ENCODE results near the gene FNDC3B.

FNDC3B gene

DNA sequence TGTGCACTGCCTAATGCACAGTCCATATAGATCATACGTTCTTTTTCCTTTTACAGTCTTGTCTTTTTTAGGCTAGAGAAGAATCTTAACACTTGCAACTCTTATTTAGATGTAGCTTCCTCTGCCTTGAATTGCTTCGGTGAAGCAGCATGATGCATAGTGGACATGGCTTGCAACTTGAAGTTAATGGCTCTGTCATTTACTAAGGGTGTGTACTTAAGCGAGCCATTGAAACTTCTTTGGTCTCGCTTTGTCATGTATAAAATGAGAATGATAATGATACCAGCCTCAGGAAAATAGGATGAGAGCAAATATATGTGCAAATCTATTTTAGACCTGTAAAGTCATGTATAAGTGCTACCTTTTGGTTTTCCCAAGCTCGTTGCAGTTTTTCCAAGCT lies 261.5 kb downstream of the FNDC3B start:
- no peak overlapping the region for H3K4ac ChIP-seq (ENCODE audit: low read length)
- no peak overlapping the region for H3K27ac ChIP-seq (replicated peaks; ENCODE audit: low read length)
- H3K27me3 ChIP-seq (ENCODE audit: control insufficient read depth in 3 of 3, insufficient read depth in 3 of 3, low read depth in 1 of 3, low read length in 3 of 3): no peaks in the 10 kb centered on the region
- H2AK5ac ChIP-seq (ENCODE audit: low read depth, low read length): no peak overlapping the region
- H3K23ac ChIP-seq (ENCODE audit: low read depth, low read length, poor library complexity): no peak overlapping the region
- DNase-seq (ENCODE audit: low spot score): no peak
- H4K91ac ChIP-seq (ENCODE audit: low read depth, low read length, poor library complexity): no peak overlapping the region
- H3K9ac ChIP-seq (ENCODE audit: low read depth, low read length, poor library complexity): no peak overlapping the region
- no peaks in the 10 kb centered on the region for H3K4me1 ChIP-seq (ENCODE audit: control insufficient read depth in 2 of 2, insufficient read depth in 1 of 2, low read depth in 1 of 2, low read length in 2 of 2)
- no peak overlapping the region for H2BK15ac ChIP-seq (ENCODE audit: low read length)
- no CpG with 5 or more reads among the region's 5 CpGs for WGBS, 2 donors (ENCODE audit: extremely low coverage in 2 of 2, insufficient read length in 2 of 2, insufficient replicate concordance in 1 of 2)
- no peak overlapping the region for H3K18ac ChIP-seq (ENCODE audit: low read length)
- no peak overlapping the region for H2AFZ ChIP-seq (ENCODE audit: low read length)
- peaks cover 12 to 94% of the 10 kb centered on the region in 2 donors for H3K36me3 ChIP-seq (replicated peaks in 1 of 2; ENCODE audit: control insufficient read depth in 2 of 2, insufficient read depth in 2 of 2, low read length in 2 of 2)
- no peaks in the 10 kb centered on the region for H3K79me1 ChIP-seq (ENCODE audit: low read depth, low read length)
- no peak overlapping the region for H3K4me2 ChIP-seq (ENCODE audit: insufficient read depth, low read length, poor library complexity, severe bottlenecking)
- H2BK120ac ChIP-seq (ENCODE audit: low read depth, low read length): no peak overlapping the region
- peaks cover 0 to 2% of the 10 kb centered on the region in 2 donors for H3K9me3 ChIP-seq (replicated peaks in 1 of 2; ENCODE audit: control insufficient read depth in 2 of 2, insufficient read depth in 1 of 2, low read depth in 1 of 2, low read length in 2 of 2)
- H4K8ac ChIP-seq (ENCODE audit: low read depth, low read length): no peak overlapping the region
- no peak overlapping the region for H2BK12ac ChIP-seq (ENCODE audit: low read length)
- H3K14ac ChIP-seq (ENCODE audit: low read length): no peak overlapping the region
- no peak overlapping the region for H2BK5ac ChIP-seq (ENCODE audit: low read length)
- H3K4me3 ChIP-seq (ENCODE audit: low read length in 2 of 2): no peak overlapping the region

- Histone ChIP-seq H3K18ac (ENCODE audit: low read length) (no peak overlapping the region), H3K9ac (ENCODE audit: low read depth, low read length, poor library complexity) (no peak overlapping the region), H4K91ac (ENCODE audit: low read depth, low read length, poor library complexity) (no peak overlapping the region), H4K8ac (ENCODE audit: low read depth, low read length) (no peak overlapping the region), H2BK15ac (ENCODE audit: low read length) (no peak overlapping the region), H3K36me3 (replicated peaks in 1 of 2; ENCODE audit: control insufficient read depth in 2 of 2, insufficient read depth in 2 of 2, low read length in 2 of 2) (peaks cover 6 to 92% of the 10 kb centered on the region in 2 donors), H3K79me1 (ENCODE audit: low read depth, low read length) (no peaks in the 10 kb centered on the region), H2AFZ (ENCODE audit: low read length) (no peak overlapping the region), H3K4me2 (ENCODE audit: insufficient read depth, low read length, poor library complexity, severe bottlenecking) (no peak overlapping the region), H2BK12ac (ENCODE audit: low read length) (no peak overlapping the region), H3K9me3 (replicated peaks in 1 of 2; ENCODE audit: control insufficient read depth in 2 of 2, insufficient read depth in 1 of 2, low read depth in 1 of 2, low read length in 2 of 2) (no peaks in the 10 kb centered on the region), H3K27me3 (ENCODE audit: control insufficient read depth in 3 of 3, insufficient read depth in 3 of 3, low read depth in 1 of 3, low read length in 3 of 3) (no peaks in the 10 kb centered on the region), H2BK120ac (ENCODE audit: low read depth, low read length) (no peak overlapping the region), H2AK5ac (ENCODE audit: low read depth, low read length) (no peak overlapping the region), H3K23ac (ENCODE audit: low read depth, low read length, poor library complexity) (no peak overlapping the region), H3K14ac (ENCODE audit: low read length) (no peak overlapping the region), H3K4me3 (ENCODE audit: low read length in 2 of 2) (no peak overlapping the region), H3K27ac (replicated peaks; ENCODE audit: low read length) (no peak overlapping the region), H2BK5ac (ENCODE audit: low read length) (no peak overlapping the region), H3K4me1 (ENCODE audit: control insufficient read depth in 2 of 2, insufficient read depth in 1 of 2, low read depth in 1 of 2, low read length in 2 of 2) (no peaks in the 10 kb centered on the region), H3K4ac (ENCODE audit: low read length) (no peak overlapping the region)
- DNase-seq (ENCODE audit: low spot score): no peak
- no CpG with 5 or more reads among the region's 2 CpGs for WGBS, 2 donors (ENCODE audit: extremely low coverage in 2 of 2, insufficient read length in 2 of 2, insufficient replicate concordance in 1 of 2)
Observed at GRCh38 chr3:172302203-172302602, 262.8 kb downstream of the FNDC3B start.

GRCh38 chr3:172303181-172303580 lies 263.8 kb downstream of the FNDC3B start:
- Histone ChIP-seq H2BK120ac (ENCODE audit: low read depth, low read length) (no peak overlapping the region), H3K79me1 (ENCODE audit: low read depth, low read length) (no peaks in the 10 kb centered on the region), H3K27me3 (ENCODE audit: control insufficient read depth in 3 of 3, insufficient read depth in 3 of 3, low read depth in 1 of 3, low read length in 3 of 3) (no peaks in the 10 kb centered on the region), H2AFZ (ENCODE audit: low read length) (no peak overlapping the region), H3K14ac (ENCODE audit: low read length) (no peak overlapping the region), H2BK12ac (ENCODE audit: low read length) (no peak overlapping the region), H3K9ac (ENCODE audit: low read depth, low read length, poor library complexity) (no peak overlapping the region), H3K36me3 (replicated peaks in 1 of 2; ENCODE audit: control insufficient read depth in 2 of 2, insufficient read depth in 2 of 2, low read length in 2 of 2) (peaks cover 7 to 95% of the 10 kb centered on the region in 2 donors), H4K8ac (ENCODE audit: low read depth, low read length) (no peak overlapping the region), H3K4me1 (ENCODE audit: control insufficient read depth in 2 of 2, insufficient read depth in 1 of 2, low read depth in 1 of 2, low read length in 2 of 2) (no peaks in the 10 kb centered on the region), H3K4me3 (ENCODE audit: low read length in 2 of 2) (no peak overlapping the region), H4K91ac (ENCODE audit: low read depth, low read length, poor library complexity) (no peak overlapping the region), H3K18ac (ENCODE audit: low read length) (no peak overlapping the region), H2BK15ac (ENCODE audit: low read length) (no peak overlapping the region), H2AK5ac (ENCODE audit: low read depth, low read length) (no peak overlapping the region), H3K4me2 (ENCODE audit: insufficient read depth, low read length, poor library complexity, severe bottlenecking) (no peak overlapping the region), H3K9me3 (replicated peaks in 1 of 2; ENCODE audit: control insufficient read depth in 2 of 2, insufficient read depth in 1 of 2, low read depth in 1 of 2, low read length in 2 of 2) (no peaks in the 10 kb centered on the region), H3K4ac (ENCODE audit: low read length) (no peak overlapping the region), H3K23ac (ENCODE audit: low read depth, low read length, poor library complexity) (no peak overlapping the region), H3K27ac (replicated peaks; ENCODE audit: low read length) (no peak overlapping the region), H2BK5ac (ENCODE audit: low read length) (no peak overlapping the region)
- no CpG with 5 or more reads among the region's 4 CpGs for WGBS, 2 donors (ENCODE audit: extremely low coverage in 2 of 2, insufficient read length in 2 of 2, insufficient replicate concordance in 1 of 2)
- DNase-seq (ENCODE audit: low spot score): no peak

GRCh38 chr3:172303941-172304558 lies 264.7 kb downstream of the FNDC3B start:
- H4K91ac ChIP-seq (ENCODE audit: low read depth, low read length, poor library complexity): no peak overlapping the region
- no peak overlapping the region for H3K23ac ChIP-seq (ENCODE audit: low read depth, low read length, poor library complexity)
- no peak overlapping the region for H2AFZ ChIP-seq (ENCODE audit: low read length)
- H3K79me1 ChIP-seq (ENCODE audit: low read depth, low read length): no peaks in the 10 kb centered on the region
- no peak overlapping the region for H3K9ac ChIP-seq (ENCODE audit: low read depth, low read length, poor library complexity)
- no CpG with 5 or more reads among the region's 4 CpGs for WGBS, 2 donors (ENCODE audit: extremely low coverage in 2 of 2, insufficient read length in 2 of 2, insufficient replicate concordance in 1 of 2)
- no peak overlapping the region for H3K4me3 ChIP-seq (ENCODE audit: low read length in 2 of 2)
- no peak overlapping the region for H2AK5ac ChIP-seq (ENCODE audit: low read depth, low read length)
- H3K4ac ChIP-seq (ENCODE audit: low read length): no peak overlapping the region
- no peaks in the 10 kb centered on the region for H3K4me1 ChIP-seq (ENCODE audit: control insufficient read depth in 2 of 2, insufficient read depth in 1 of 2, low read depth in 1 of 2, low read length in 2 of 2)
- no peak overlapping the region for H2BK12ac ChIP-seq (ENCODE audit: low read length)
- H3K9me3 ChIP-seq (replicated peaks in 1 of 2; ENCODE audit: control insufficient read depth in 2 of 2, insufficient read depth in 1 of 2, low read depth in 1 of 2, low read length in 2 of 2): no peaks in the 10 kb centered on the region
- no peak overlapping the region for H3K18ac ChIP-seq (ENCODE audit: low read length)
- H3K14ac ChIP-seq (ENCODE audit: low read length): no peak overlapping the region
- no peak overlapping the region for H2BK5ac ChIP-seq (ENCODE audit: low read length)
- no peak overlapping the region for H3K27ac ChIP-seq (replicated peaks; ENCODE audit: low read length)
- no peak overlapping the region for H4K8ac ChIP-seq (ENCODE audit: low read depth, low read length)
- DNase-seq (ENCODE audit: low spot score): no peak
- no peak overlapping the region for H2BK15ac ChIP-seq (ENCODE audit: low read length)
- H3K36me3 ChIP-seq (replicated peaks in 1 of 2; ENCODE audit: control insufficient read depth in 2 of 2, insufficient read depth in 2 of 2, low read length in 2 of 2): peaks cover 6 to 95% of the 10 kb centered on the region in 2 donors
- no peaks in the 10 kb centered on the region for H3K27me3 ChIP-seq (ENCODE audit: control insufficient read depth in 3 of 3, insufficient read depth in 3 of 3, low read depth in 1 of 3, low read length in 3 of 3)
- H3K4me2 ChIP-seq (ENCODE audit: insufficient read depth, low read length, poor library complexity, severe bottlenecking): no peak overlapping the region
- no peak overlapping the region for H2BK120ac ChIP-seq (ENCODE audit: low read depth, low read length)
